NCI-H1436 (cell line): ENCODE measurements around the gene METTL21C.

Experiments used
- DNase-seq: peaks from one replicate; lab custom pipeline; 2025; lab: John Stamatoyannopoulos, UW

The METTL21C gene

GRCh38 chr13:102697929-102698648 lies 3.2 kb upstream of the METTL21C start:
- no peak for DNase-seq

- DNase-seq, result no peak
Measured at GRCh38 chr13:102697264-102697663, 2.4 kb upstream of the METTL21C start.

GRCh38 chr13:102696465-102696864 lies 1.6 kb upstream of the METTL21C start:
- no peak for DNase-seq

GRCh38 chr13:102693776-102694175 lies 1.1 kb downstream of the METTL21C start:
- no peak for DNase-seq

- no peak for DNase-seq
Measured at GRCh38 chr13:102693250-102693649, 1.6 kb downstream of the METTL21C start.

- no peak for DNase-seq
Measured at GRCh38 chr13:102692491-102692826, 2.4 kb downstream of the METTL21C start.

GRCh38 chr13:102690883-102691282 lies 4.0 kb downstream of the METTL21C start:
- DNase-seq, result no peak

GRCh38 chr13:102688306-102688973 lies 6.4 kb downstream of the METTL21C start:
- DNase-seq, result no peak

- no peak for DNase-seq
Measured at GRCh38 chr13:102687520-102687919, 7.3 kb downstream of the METTL21C start.

- DNase-seq, result no peak
Measured at GRCh38 chr13:102686024-102686423, 8.8 kb downstream of the METTL21C start.

- DNase-seq, result no peak
Measured at GRCh38 chr13:102683637-102684036, 11.2 kb downstream of the METTL21C start.

- no peak for DNase-seq
Measured at GRCh38 chr13:102682727-102683126, 12.1 kb downstream of the METTL21C start.

GRCh38 chr13:102682211-102682610 lies 12.6 kb downstream of the METTL21C start:
- no peak for DNase-seq

GRCh38 chr13:102680842-102681740 lies 13.8 kb downstream of the METTL21C start:
- DNase-seq, result no peak

GRCh38 chr13:102680133-102680717 lies 14.6 kb downstream of the METTL21C start:
- DNase-seq, result no peak

GRCh38 chr13:102679449-102680132 lies 15.3 kb downstream of the METTL21C start:
- DNase-seq, result no peak

GRCh38 chr13:102678339-102679107 lies 16.3 kb downstream of the METTL21C start:
- no peak for DNase-seq

GRCh38 chr13:102677122-102677521 lies 17.7 kb downstream of the METTL21C start:
- DNase-seq, result no peak

- DNase-seq, result no peak
Measured at GRCh38 chr13:102675115-102675514, 19.7 kb downstream of the METTL21C start.

GRCh38 chr13:102670130-102670529 lies 24.7 kb downstream of the METTL21C start:
- DNase-seq, result no peak

GRCh38 chr13:102667911-102668310 lies 26.9 kb downstream of the METTL21C start:
- no peak for DNase-seq
